ENCODE results near the gene KCNH2.

KCNH2 gene

DNA sequence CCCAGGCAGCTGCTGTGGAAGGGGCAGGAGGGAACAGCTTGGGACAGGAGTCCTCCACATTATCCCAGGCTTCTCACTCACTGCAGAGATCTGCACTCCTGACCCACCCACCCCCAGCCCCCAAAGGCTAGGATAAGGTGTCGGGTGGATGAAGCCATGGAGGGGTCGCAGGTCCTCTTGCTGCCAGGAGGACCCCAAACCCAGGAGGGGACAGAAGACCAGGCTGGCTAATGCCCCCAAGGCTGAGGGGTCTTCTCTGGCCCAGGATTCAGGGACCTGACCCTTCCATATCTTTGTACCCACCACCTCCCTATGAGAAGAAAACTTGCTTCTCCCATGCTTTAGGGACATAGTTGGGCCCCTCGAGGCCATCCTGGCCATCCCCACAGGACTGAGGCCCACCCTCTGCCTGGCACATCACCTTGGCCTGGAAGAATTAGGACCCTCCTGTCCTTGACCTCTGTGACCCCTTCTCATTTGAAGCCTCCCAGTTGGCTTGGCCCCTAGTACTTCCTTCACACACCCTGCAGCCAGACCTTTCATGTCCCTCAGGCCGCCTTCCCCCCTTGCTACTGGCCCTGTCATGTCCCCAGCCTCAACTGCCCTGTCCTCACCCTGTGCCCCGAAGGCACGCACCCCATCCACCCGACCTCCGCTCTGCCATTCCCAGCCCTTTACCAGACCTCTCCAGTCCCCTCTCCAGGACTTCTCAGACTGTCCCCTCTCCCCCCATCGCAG is 21.6 kb downstream of the KCNH2 start:
- in situ Hi-C loops (cut with HindIII; ENCODE audit: low sequenced_read_pairs): no loop called here
- TF ChIP-seq CTCF (IDR thresholded peaks at IDR 0.05; ENCODE audit: low read depth, low read length, missing control alignments): no peak
- no peak for DNase-seq (ENCODE audit: low read depth)
- H3K4me3 ChIP-seq (ENCODE audit: low read depth, low read length): no peak overlapping the region

DNA sequence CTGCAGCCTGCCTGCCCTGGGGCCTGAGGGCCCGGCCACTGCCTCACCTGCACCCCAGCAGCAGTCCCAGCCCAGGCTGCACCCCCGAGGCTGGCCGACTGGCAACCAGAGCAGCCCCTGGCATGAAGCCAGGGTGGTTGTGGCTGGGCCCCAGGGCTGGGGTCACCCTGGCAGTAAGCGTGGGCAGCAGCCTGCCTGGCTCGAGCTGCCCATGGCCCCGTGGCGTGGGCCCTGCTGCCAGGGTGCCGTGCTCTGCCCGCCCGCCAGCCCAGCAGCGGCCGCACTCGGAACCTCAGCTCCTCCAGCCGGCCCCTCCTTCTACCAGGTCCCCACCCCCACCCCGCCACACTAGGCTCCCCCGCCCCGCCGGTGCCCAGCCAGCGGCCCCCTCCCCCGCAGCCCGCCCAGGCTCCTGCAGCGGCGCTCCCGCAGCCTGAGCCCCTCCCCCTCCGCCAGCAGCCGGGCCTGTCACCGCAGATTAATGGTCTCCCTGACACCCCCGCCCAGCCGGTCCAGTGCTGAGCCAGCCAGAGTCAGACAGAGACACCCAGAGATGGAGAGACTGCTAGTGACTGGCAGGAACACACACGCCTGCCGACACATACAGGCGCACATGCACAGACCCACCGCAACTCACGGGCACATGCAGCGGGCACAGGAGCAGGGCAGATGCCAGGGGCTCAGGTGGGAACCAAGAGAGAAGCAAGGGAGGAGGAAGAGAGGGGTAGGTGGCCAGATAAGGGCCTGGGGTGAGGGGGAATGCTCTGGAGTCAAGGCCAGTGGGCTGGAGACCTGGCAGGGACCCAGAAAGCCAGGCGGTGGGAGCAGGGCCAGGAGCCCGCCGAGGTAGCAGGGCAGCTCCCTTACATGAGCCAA is 22.4 kb downstream of the KCNH2 start:
- TF ChIP-seq CTCF (IDR thresholded peaks at IDR 0.05; ENCODE audit: low read depth, low read length, missing control alignments): no peak
- DNase-seq (ENCODE audit: low read depth): no peak

GRCh38 chr7:150954986-150955518 is 23.1 kb downstream of the KCNH2 start:
- in situ Hi-C loops (cut with HindIII; ENCODE audit: low sequenced_read_pairs): no loop called here
- TF ChIP-seq CTCF (IDR thresholded peaks at IDR 0.05; ENCODE audit: low read depth, low read length, missing control alignments): no peak
- H3K4me3 ChIP-seq (ENCODE audit: low read depth, low read length): no peak overlapping the region
- no peak for DNase-seq (ENCODE audit: low read depth)

More for the DNA sequence above, 22.4 kb downstream of the KCNH2 start:
- in situ Hi-C loops (cut with HindIII; ENCODE audit: low sequenced_read_pairs): no loop called here
- H3K4me3 ChIP-seq (ENCODE audit: low read depth, low read length): no peak overlapping the region

DNA sequence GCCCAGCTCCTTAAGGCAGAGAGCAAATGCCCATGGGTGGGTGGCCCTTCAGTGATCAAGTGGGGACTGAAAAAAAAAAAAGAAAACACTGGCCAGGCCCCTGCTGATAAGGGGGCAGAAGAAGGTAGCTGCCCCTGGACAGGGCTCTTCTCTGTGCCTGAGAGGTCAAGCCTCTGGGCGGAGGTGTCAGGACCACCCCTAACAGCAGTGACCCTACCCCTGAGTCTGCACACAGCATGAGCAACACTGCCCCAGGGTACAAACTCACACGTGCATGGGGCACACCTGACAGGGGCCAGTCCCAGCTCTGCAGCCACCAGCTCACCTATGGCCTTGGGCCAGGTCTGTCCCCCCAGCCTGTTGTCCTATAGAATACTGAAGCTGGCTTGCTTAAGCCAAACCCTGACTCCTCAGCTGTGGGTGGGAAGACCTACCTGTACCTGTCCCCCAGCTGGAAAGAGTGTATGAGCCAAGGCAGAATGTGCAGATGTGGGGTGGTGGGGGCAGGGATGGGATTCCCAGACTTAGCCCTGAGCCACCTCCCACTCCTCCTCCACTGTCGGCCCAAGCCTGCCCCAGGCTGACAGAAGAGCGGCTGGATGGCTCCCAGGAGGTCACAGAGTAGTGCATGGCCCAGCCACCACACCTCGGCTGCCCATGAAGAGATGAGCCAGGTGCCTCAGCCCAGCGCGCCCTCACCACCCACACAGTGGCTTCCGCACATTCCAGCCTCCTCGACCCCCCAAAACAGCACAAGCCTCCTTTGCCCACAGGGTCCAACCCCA is 23.7 kb downstream of the KCNH2 start:
- DNase-seq (ENCODE audit: low read depth): no peak
- in situ Hi-C loops (cut with HindIII; ENCODE audit: low sequenced_read_pairs): no loop called here
- no peak overlapping the region for H3K4me3 ChIP-seq (ENCODE audit: low read depth, low read length)
- TF ChIP-seq CTCF (IDR thresholded peaks at IDR 0.05; ENCODE audit: low read depth, low read length, missing control alignments): no peak

- DNase-seq (ENCODE audit: low read depth): no peak
- in situ Hi-C loops (cut with HindIII; ENCODE audit: low sequenced_read_pairs): no loop called here
- H3K4me3 ChIP-seq (ENCODE audit: low read depth, low read length): no peak overlapping the region
- TF ChIP-seq CTCF (IDR thresholded peaks at IDR 0.05; ENCODE audit: low read depth, low read length, missing control alignments): no peak
These were observed 24.8 kb downstream of the KCNH2 start for GRCh38 chr7:150953061-150953997.
